ENCODE measurements around the gene NIPBL. TPM values are rescaled to one million over a fixed set of nuclear protein-coding genes. Genes with fewer than 3 reads are reported as not detected.

The NIPBL gene
- total RNA-seq, 2 donors from 2014 or later: 29.8 to 38.9 TPM

DNA sequence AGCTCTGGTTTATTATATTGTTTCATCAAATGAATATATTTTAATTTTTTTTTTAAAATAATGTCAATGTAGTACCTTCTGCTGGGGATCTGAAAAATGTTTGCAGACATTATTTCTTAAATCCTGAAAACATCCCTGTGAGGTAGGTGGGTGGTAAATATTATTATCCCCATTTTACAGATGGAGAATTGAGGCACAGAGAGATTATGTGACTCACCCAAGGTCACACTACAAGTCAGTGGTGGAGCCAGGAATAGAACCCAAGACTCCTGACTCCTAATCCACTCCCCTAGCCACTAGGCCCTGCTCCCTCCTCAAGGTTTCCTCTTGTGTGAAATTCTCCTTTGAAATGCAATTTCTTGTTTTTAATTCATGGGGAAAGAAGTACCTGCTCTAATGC is 171.4 kb downstream of the NIPBL start:
- ATAC-seq (no peak), DNase-seq (no peak)
- Histone ChIP-seq H3K4me1 (no peaks in the 10 kb centered on the region), H3K27ac (no peak overlapping the region), H3K9me3 (no peaks in the 10 kb centered on the region), H3K36me3 (replicated peaks in 1 of 2; ENCODE audit: insufficient read depth in 1 of 2, low read depth in 2 of 2) (peaks cover 0 to 29% of the 10 kb centered on the region in 2 donors), H3K4me3 (no peak overlapping the region), H3K27me3 (no peaks in the 10 kb centered on the region)
- intact Hi-C loops (cut with DNase I): no loop called here
- TF ChIP-seq POLR2A (IDR thresholded peaks at IDR 0.05): no peak
- TF ChIP-seq, protein P1, sequence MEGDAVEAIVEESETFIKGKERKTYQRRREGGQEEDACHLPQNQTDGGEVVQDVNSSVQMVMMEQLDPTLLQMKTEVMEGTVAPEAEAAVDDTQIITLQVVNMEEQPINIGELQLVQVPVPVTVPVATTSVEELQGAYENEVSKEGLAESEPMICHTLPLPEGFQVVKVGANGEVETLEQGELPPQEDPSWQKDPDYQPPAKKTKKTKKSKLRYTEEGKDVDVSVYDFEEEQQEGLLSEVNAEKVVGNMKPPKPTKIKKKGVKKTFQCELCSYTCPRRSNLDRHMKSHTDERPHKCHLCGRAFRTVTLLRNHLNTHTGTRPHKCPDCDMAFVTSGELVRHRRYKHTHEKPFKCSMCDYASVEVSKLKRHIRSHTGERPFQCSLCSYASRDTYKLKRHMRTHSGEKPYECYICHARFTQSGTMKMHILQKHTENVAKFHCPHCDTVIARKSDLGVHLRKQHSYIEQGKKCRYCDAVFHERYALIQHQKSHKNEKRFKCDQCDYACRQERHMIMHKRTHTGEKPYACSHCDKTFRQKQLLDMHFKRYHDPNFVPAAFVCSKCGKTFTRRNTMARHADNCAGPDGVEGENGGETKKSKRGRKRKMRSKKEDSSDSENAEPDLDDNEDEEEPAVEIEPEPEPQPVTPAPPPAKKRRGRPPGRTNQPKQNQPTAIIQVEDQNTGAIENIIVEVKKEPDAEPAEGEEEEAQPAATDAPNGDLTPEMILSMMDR (IDR thresholded peaks at IDR 0.05): no peak

DNA sequence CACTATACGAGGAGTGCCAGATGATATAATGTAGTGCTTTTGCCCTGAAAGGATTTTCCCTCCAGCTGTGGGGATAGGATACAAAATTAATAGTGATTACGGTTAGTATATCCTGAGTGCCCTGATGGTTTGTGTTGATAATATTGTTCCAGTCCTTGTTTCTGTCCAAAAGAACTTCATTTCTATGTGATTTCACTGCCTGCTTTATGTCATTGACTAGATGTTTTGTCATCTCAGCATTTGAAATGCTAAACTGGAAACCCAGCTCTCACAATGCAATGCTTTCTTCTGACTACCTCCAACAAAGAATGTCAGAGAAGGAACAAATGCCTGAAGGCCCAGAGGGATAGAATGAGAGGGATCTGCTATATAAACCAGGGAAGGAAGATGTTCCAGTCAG is 177.8 kb downstream of the NIPBL start:
- no peaks in the 10 kb centered on the region for H3K27me3 ChIP-seq
- H3K4me3 ChIP-seq: no peak overlapping the region
- TF ChIP-seq POLR2A (IDR thresholded peaks at IDR 0.05): no peak
- TF ChIP-seq, protein P1 (IDR thresholded peaks at IDR 0.05): no peak
- H3K27ac ChIP-seq: no peak overlapping the region
- peaks cover 0 to 21% of the 10 kb centered on the region in 2 donors for H3K36me3 ChIP-seq (replicated peaks in 1 of 2; ENCODE audit: insufficient read depth in 1 of 2, low read depth in 2 of 2)
- WGBS, 2 donors: 88 to 93% methylated on average over 2 of the region's 2 CpGs
- DNase-seq (no peak), ATAC-seq (no peak)
- H3K4me1 ChIP-seq: no peaks in the 10 kb centered on the region
- intact Hi-C loops (cut with DNase I): no loop called here
- H3K9me3 ChIP-seq: no peaks in the 10 kb centered on the region

DNA sequence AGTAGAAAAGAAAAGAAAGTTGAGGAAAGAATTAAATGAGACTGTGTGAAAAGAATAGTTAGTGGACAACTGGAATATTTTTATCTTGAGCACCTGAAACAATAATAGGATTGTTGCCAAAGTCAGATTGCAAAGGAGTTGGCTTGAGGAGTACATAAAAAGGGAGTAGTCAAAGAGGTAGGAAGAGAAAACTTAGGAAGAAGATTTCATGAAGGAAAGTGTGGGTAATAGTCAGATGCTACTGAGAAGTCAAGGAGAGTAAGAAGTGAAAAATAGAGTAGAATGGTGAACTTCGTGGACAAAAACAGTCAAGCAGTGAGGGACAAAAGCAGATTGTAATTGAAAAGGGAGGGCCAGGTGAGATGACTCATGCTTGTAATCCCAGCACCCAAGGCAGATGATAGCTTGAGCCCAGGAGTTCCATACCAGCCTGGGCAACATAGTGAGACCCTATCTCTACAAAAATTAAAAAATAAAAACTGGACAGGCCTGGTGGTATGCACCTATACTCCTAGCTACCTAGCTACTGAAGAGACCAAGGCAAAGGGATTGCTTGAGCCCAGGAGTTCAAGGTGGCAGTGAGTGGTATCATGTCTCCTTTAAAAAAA is 178.9 kb downstream of the NIPBL start:
- DNase-seq (no peak), ATAC-seq (no peak)
- peaks cover 0 to 21% of the 10 kb centered on the region in 2 donors for H3K36me3 ChIP-seq (replicated peaks in 1 of 2; ENCODE audit: insufficient read depth in 1 of 2, low read depth in 2 of 2)
- intact Hi-C loops (cut with DNase I): no loop called here
- no peak overlapping the region for H3K4me3 ChIP-seq
- no peaks in the 10 kb centered on the region for H3K27me3 ChIP-seq
- no peaks in the 10 kb centered on the region for H3K4me1 ChIP-seq
- no peak overlapping the region for H3K27ac ChIP-seq
- 59 to 76% methylated on average over 1 of the region's 1 CpG for WGBS, 2 donors
- no peaks in the 10 kb centered on the region for H3K9me3 ChIP-seq
- TF ChIP-seq POLR2A (IDR thresholded peaks at IDR 0.05): no peak
- TF ChIP-seq, protein P1 (IDR thresholded peaks at IDR 0.05): no peak

DNA sequence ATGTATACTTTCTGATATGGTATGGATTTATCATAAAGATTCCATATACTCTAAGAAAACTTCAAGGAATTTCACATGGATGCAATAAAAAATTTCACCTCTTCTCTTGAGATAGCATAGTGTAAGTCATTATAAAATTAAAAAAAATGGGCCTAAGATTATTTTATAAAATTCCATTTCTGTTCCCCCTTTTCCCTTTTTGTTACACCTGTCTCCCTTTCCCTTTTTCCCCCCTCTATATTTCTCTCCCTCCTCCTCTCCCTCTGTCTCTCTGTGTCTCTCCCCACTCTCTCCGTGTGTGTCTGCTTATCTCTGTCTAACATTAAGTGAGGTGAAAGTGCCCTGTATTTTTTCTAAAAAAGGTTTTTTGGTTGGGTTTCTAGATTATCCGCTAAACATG is 180.2 kb downstream of the NIPBL start:
- no peak for TF ChIP-seq POLR2A (IDR thresholded peaks at IDR 0.05)
- TF ChIP-seq, protein P1 (IDR thresholded peaks at IDR 0.05): no peak
- no peak for DNase-seq
- 86 to 90% methylated on average over 2 of the region's 2 CpGs for WGBS, 2 donors
- Histone ChIP-seq H3K4me3 (no peak overlapping the region), H3K27ac (no peak overlapping the region), H3K36me3 (replicated peaks in 1 of 2; ENCODE audit: insufficient read depth in 1 of 2, low read depth in 2 of 2) (peaks cover 0 to 23% of the 10 kb centered on the region in 2 donors), H3K9me3 (no peaks in the 10 kb centered on the region), H3K4me1 (no peaks in the 10 kb centered on the region), H3K27me3 (no peaks in the 10 kb centered on the region)
- intact Hi-C loops (cut with DNase I): no loop called here
- ATAC-seq: no peak

DNA sequence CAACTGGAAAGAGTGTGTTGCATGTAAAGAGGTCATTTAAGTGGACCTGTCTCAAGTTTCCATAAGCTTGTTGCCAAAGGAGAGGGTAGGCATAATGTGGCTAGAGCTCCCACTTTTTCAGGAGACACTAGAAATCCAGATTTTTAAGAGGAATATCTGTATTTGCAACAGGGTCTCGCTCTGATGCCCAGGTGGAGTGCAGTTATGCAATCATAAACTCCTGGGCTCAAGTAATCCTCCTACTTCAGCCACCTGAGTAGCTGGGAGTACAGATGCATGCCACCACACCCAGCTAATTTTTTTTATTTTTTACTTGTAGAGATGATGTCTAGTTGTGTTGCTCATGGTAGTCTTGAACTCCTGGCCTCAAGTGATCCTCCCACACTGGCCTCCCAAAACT is 183.5 kb downstream of the NIPBL start:
- H3K4me1 ChIP-seq: no peaks in the 10 kb centered on the region
- no peak for TF ChIP-seq POLR2A (IDR thresholded peaks at IDR 0.05)
- TF ChIP-seq, protein P1 (IDR thresholded peaks at IDR 0.05): no peak
- no peak overlapping the region for H3K27ac ChIP-seq
- no peak for DNase-seq
- H3K9me3 ChIP-seq: no peaks in the 10 kb centered on the region
- ATAC-seq: no peak
- no peak overlapping the region for H3K4me3 ChIP-seq
- H3K36me3 ChIP-seq (replicated peaks in 1 of 2; ENCODE audit: insufficient read depth in 1 of 2, low read depth in 2 of 2): peaks cover 14 to 20% of the 10 kb centered on the region in 2 donors
- 94 to 100% methylated on average over 1 of the region's 1 CpG for WGBS, 2 donors
- H3K27me3 ChIP-seq: no peaks in the 10 kb centered on the region
- intact Hi-C loops (cut with DNase I): no loop called here

Data from body of pancreas (tissue), 4 donors.